Lung (tissue), 12 donors: ENCODE measurements around the gene ADCY3. TPM values are rescaled to one million over a fixed set of nuclear protein-coding genes. Genes with fewer than 3 reads are reported as not detected.

ENCODE experiments used
- ATAC-seq: fragments of 200-7000 bp; cut with Tn5 transposase; one replicate; pipeline ENCODE4 v1.9.1; 2020; ENCODE audit warnings: moderate number of reproducible peaks; ENCODE audit not compliant: insufficient read depth, low FRiP score
- DNase-seq, 3 donors: peaks; one replicate each; pipeline ENCODE4 v3.0.0-alpha.2; 2013 to 2017
- H3K27ac ChIP-seq, 2 donors: one replicate each; pipeline ENCODE4 v1.5.1; 2013; ENCODE audit warnings: mild to moderate bottlenecking in 2 of 2, moderate library complexity in 2 of 2, control low read depth in 1 of 2, inconsistent platforms in 1 of 2, low read depth in 1 of 2, low read length in 1 of 2
- H3K27me3 ChIP-seq, 3 donors: one replicate each; pipeline ENCODE4 v1.5.1; 2013; ENCODE audit warnings: low read length in 2 of 3; ENCODE audit not compliant: control insufficient read depth in 3 of 3, insufficient read depth in 3 of 3
- H3K36me3 ChIP-seq, 4 donors: one replicate each; pipeline ENCODE4 v1.5.1; 2013; ENCODE audit warnings: low read length in 4 of 4, mild to moderate bottlenecking in 1 of 4, moderate library complexity in 1 of 4; ENCODE audit not compliant: control insufficient read depth in 4 of 4, insufficient read depth in 4 of 4
- H3K4me1 ChIP-seq, 5 donors: one replicate each; pipeline ENCODE4 v1.5.1; 2013; ENCODE audit warnings: low read length in 5 of 5, mild to moderate bottlenecking in 2 of 5, moderate library complexity in 1 of 5; ENCODE audit not compliant: control insufficient read depth in 5 of 5, insufficient read depth in 5 of 5
- H3K4me3 ChIP-seq: one replicate; pipeline ENCODE4 v1.5.1; 2013; ENCODE audit warnings: mild to moderate bottlenecking, control low read depth, moderate library complexity
- H3K9ac ChIP-seq, 2 donors: one replicate each; pipeline ENCODE4 v1.5.1; 2013; ENCODE audit warnings: low read length in 2 of 2, control low read depth in 1 of 2; ENCODE audit not compliant: insufficient read depth in 1 of 2
- H3K9me3 ChIP-seq, 4 donors: one replicate each; pipeline ENCODE4 v1.5.1; 2013; ENCODE audit warnings: low read length in 3 of 4, mild to moderate bottlenecking in 1 of 4, moderate library complexity in 1 of 4; ENCODE audit not compliant: control insufficient read depth in 4 of 4, insufficient read depth in 3 of 4
- WGBS, 2 donors: extraction: QIAGEN DNeasy Blood & Tissue Kit; methylation state at CpG; one replicate each; pipeline ENCODE4 v1.1.7; 2013; 5-methylcytosine and 5-hydroxymethylcytosine counted together
- polyA plus RNA-seq, 2 donors: library from polyadenylated mRNA; stranded (reverse); fragments of 200-250 nt; gene quantifications; one replicate each; pipeline ENCODE4 v1.2.1, GENCODE V29; 2013
- total RNA-seq, 2 donors: library from RNA; depleted of rRNA in 1 of 2; stranded (reverse); fragments of >200 nt in 1 of 2; gene quantifications; one replicate each; pipeline ENCODE4 v1.2.1, GENCODE V29; 2014 to 2021
- TF ChIP-seq, protein P1 (sequence below): IDR thresholded peaks from 2 replicates; pipeline ENCODE4 v1.5.1; 2012; ENCODE audit warnings: mild to moderate bottlenecking; ENCODE audit errors: control extremely low read depth, extremely low read depth
- donor health status: control.
- donor health status: control.
- donor health status: Bipolar disorder and iron deficiency.
- donor health status: healthy.
- donor health status: DM: yes; HTN: yes; CAD: no.

ADCY3 gene
- total and polyA plus RNA-seq, 4 donors = 27.9 to 74.8 (median 45.8) TPM

DNA sequence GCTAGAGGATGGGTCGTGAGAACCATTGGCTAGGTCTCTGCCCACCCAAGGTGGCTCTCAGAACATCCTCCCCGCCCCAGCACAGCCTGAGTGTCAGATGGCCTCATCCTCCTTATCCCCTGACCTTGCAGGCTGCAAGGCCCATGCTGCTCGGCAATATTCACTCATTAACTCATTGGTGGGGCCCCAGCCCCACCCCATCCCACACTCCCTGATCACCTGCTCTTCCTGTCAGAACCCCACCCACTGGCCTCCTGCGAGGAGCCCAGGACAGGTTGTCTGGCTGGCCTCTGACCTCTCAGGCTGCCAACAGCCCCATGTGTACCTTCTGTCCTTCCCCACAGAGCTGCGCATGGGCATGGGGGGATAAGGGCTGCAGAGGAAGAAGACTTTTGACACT, 5.3 kb downstream of the ADCY3 start:
- Histone ChIP-seq H3K27ac (no peak overlapping the region), H3K9me3 (peaks cover 0 to 2% (median 0%) of the 10 kb centered on the region in 4 donors), H3K4me3 (no peak overlapping the region), H3K36me3 (peaks cover 0 to 21% (median 2%) of the 10 kb centered on the region in 4 donors), H3K9ac (no peak overlapping the region), H3K4me1 (peaks cover 0 to 46% (median 8%) of the 10 kb centered on the region in 5 donors), H3K27me3 (no peaks in the 10 kb centered on the region)
- TF ChIP-seq, protein P1, sequence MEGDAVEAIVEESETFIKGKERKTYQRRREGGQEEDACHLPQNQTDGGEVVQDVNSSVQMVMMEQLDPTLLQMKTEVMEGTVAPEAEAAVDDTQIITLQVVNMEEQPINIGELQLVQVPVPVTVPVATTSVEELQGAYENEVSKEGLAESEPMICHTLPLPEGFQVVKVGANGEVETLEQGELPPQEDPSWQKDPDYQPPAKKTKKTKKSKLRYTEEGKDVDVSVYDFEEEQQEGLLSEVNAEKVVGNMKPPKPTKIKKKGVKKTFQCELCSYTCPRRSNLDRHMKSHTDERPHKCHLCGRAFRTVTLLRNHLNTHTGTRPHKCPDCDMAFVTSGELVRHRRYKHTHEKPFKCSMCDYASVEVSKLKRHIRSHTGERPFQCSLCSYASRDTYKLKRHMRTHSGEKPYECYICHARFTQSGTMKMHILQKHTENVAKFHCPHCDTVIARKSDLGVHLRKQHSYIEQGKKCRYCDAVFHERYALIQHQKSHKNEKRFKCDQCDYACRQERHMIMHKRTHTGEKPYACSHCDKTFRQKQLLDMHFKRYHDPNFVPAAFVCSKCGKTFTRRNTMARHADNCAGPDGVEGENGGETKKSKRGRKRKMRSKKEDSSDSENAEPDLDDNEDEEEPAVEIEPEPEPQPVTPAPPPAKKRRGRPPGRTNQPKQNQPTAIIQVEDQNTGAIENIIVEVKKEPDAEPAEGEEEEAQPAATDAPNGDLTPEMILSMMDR = no peak
- WGBS, 2 donors = 86 to 91% methylated on average over 5 of the region's 5 CpGs
- no peak for ATAC-seq
- DNase-seq = no peak

DNA sequence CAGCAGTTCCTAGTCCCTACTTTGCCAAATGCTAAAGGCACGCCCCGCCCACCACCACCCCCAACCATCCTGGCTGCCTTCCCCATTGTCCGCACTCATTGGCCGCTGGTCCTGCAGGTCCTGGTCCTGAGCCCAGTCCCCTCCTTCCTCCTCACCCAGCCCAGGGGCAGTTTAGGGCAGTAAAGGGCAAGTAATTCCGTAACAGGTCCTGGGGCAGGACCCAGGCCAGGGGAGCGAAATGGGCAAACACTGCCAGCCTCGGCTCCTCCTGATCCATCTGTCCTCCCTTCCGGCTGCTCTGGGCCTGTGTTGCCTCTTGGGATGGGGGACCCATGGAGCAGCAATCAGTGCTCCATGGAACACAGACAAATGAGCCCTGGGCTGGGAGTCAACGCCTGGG, 6.1 kb downstream of the ADCY3 start:
- DNase-seq (no peak), ATAC-seq (no peak)
- Histone ChIP-seq H3K4me1 (peaks cover 0 to 40% (median 8%) of the 10 kb centered on the region in 5 donors), H3K36me3 (peaks cover 0 to 21% (median 2%) of the 10 kb centered on the region in 4 donors), H3K27ac (no peak overlapping the region), H3K4me3 (no peak overlapping the region), H3K9me3 (peaks cover 0 to 2% (median 0%) of the 10 kb centered on the region in 4 donors), H3K27me3 (no peaks in the 10 kb centered on the region), H3K9ac (no peak overlapping the region)
- WGBS, 2 donors = 89 to 96% methylated on average over 9 of the region's 9 CpGs
- TF ChIP-seq, protein P1 = no peak

DNA sequence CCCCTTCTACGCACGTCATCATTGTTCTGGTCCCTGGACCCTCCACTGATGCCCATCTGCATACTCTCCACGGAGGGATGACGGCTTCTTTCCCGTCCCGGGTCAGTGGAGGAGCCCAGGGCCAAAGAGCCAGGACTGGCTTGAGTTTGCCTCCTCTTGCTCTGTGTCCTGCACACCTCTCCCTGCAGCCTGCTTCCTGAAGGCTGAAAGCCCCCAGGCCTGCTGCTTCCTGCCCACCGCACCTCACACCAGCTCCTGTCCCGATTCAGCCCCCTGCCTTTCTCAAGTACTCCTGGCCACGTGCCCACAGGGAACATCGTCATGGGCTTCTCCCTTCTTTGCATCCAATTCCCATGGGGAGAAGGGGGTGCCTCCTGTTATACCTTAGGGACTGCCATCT, 7.1 kb downstream of the ADCY3 start:
- TF ChIP-seq, protein P1 = no peak
- no peak overlapping the region for H3K9ac ChIP-seq
- no peaks in the 10 kb centered on the region for H3K27me3 ChIP-seq
- H3K9me3 ChIP-seq = peaks cover 0 to 2% (median 0%) of the 10 kb centered on the region in 4 donors
- ATAC-seq = no peak
- peaks cover 0 to 15% (median 2%) of the 10 kb centered on the region in 4 donors for H3K36me3 ChIP-seq
- H3K4me3 ChIP-seq = no peak overlapping the region
- H3K4me1 ChIP-seq = peaks cover 0 to 31% (median 8%) of the 10 kb centered on the region in 5 donors
- H3K27ac ChIP-seq = peak overlapping the region in 1 of 2 donors; percentile 2
- 76 to 88% methylated on average over 10 of the region's 10 CpGs for WGBS, 2 donors
- no peak for DNase-seq

DNA sequence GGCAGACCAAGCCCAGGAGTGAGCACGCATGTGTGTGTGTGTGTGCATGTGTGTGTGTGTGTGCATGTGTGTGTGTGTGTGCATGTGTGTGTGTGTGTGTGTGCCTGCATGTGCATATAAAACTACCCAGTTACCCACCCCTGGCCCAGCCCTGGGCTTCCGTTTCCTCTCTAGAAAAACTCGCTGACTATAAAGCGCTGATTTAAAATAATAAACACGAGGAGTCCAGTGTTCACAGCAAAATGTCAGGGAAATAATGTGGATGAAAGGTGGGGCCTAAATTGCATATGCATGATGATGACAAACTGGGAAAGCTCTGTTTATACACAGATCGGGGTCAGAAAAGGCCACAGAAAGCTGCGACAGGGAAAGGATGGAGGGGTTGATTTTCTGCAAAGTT, 7.5 kb downstream of the ADCY3 start:
- TF ChIP-seq, protein P1 = no peak
- DNase-seq (peak; percentile 68 to 78 (median 77)), ATAC-seq (no peak)
- Histone ChIP-seq H3K27ac (no peak overlapping the region), H3K27me3 (no peaks in the 10 kb centered on the region), H3K4me1 (peaks cover 0 to 26% (median 4%) of the 10 kb centered on the region in 5 donors), H3K9ac (no peak overlapping the region), H3K9me3 (peaks cover 0 to 2% (median 0%) of the 10 kb centered on the region in 4 donors), H3K4me3 (no peak overlapping the region), H3K36me3 (peaks cover 0 to 11% (median under 1%) of the 10 kb centered on the region in 4 donors)
- 75 to 78% methylated on average over 7 of the region's 7 CpGs for WGBS, 2 donors
